GM21423 (cell line): ENCODE measurements around the gene CD3G.

Source experiments
- ATAC-seq: cut with Tn5 transposase; IDR thresholded peaks from one replicate; pipeline ENCODE4 v1.9.1; 2021; ENCODE audit warnings: mild to moderate bottlenecking, moderate library complexity; ENCODE audit not compliant: unreplicated experiment

Gene CD3G

GRCh38 chr11:118322721-118323120, 21.4 kb upstream of the CD3G start:
- no peak for ATAC-seq

GRCh38 chr11:118325283-118325682, 18.9 kb upstream of the CD3G start:
- no peak for ATAC-seq

GRCh38 chr11:118328745-118329144, 15.4 kb upstream of the CD3G start:
- ATAC-seq = no peak

- ATAC-seq = no peak
These were observed 9.4 kb upstream of the CD3G start for GRCh38 chr11:118334745-118335144.

- ATAC-seq = no peak
These were observed 5.5 kb upstream of the CD3G start for GRCh38 chr11:118338637-118339061.

- ATAC-seq = no peak
These were observed 4.7 kb upstream of the CD3G start for GRCh38 chr11:118339281-118339961.

GRCh38 chr11:118340449-118340848, 3.7 kb upstream of the CD3G start:
- ATAC-seq = no peak

GRCh38 chr11:118341261-118341660, 2.9 kb upstream of the CD3G start:
- no peak for ATAC-seq

GRCh38 chr11:118341815-118342489, 2.2 kb upstream of the CD3G start:
- no peak for ATAC-seq

GRCh38 chr11:118342503-118343161, 1.5 kb upstream of the CD3G start, which contains the start of gene CD3D:
Gene CD3D (minus strand): TSS chr11:118342705. CDS start chr11:118342607, 98 bp downstream.
- no peak for ATAC-seq

GRCh38 chr11:118343248-118343647, 896 bp upstream of the CD3G start:
- no peak for ATAC-seq

- no peak for ATAC-seq
These were observed 5.3 kb downstream of the CD3G start for GRCh38 chr11:118349475-118349874.

- ATAC-seq = no peak
These were observed 9.1 kb downstream of the CD3G start for GRCh38 chr11:118353084-118353710.

- ATAC-seq = no peak
These were observed 13.9 kb downstream of the CD3G start for GRCh38 chr11:118358071-118358470.

- peak; percentile 79 for ATAC-seq
These were observed 15.3 kb downstream of the CD3G start, which contains the start of gene UBE4A for GRCh38 chr11:118359295-118359958. Gene UBE4A (plus strand): TSS chr11:118359600. CDS start chr11:118365081, 5,481 bp downstream.

- no peak for ATAC-seq
These were observed 20.9 kb downstream of the CD3G start for GRCh38 chr11:118364956-118365615.

- no peak for ATAC-seq
These were observed 22.1 kb downstream of the CD3G start for GRCh38 chr11:118366287-118366686.

- ATAC-seq = no peak
These were observed 26.6 kb downstream of the CD3G start for GRCh38 chr11:118370774-118371173.

GRCh38 chr11:118373263-118373662, 29.1 kb downstream of the CD3G start:
- ATAC-seq = no peak

GRCh38 chr11:118373871-118374270, 29.7 kb downstream of the CD3G start:
- ATAC-seq = no peak
